Thoracic aorta (tissue), 2 donors: ENCODE results near the gene DDT. TPM values are rescaled to one million over a fixed set of nuclear protein-coding genes. Genes with fewer than 3 reads are reported as not detected.

Experiments
- ATAC-seq: fragments of 150-250 bp; one replicate; pipeline ENCODE4 v1.8.0; 2017; ENCODE audit warnings: low read depth; ENCODE audit not compliant: insufficient number of reproducible peaks, low FRiP score
- DNase-seq: peaks from one replicate; pipeline ENCODE4 v3.0.0-alpha.2; 2020; ENCODE audit warnings: low spot score
- H3K27ac ChIP-seq, 2 donors: fragments of 200-600 bp; sonication (generic); 1 replicate in 1 of 2; 2 replicates in 1 of 2; pipeline ENCODE4 v1.5.1; 2016; ENCODE audit warnings: mild to moderate bottlenecking in 2 of 2, moderate library complexity in 2 of 2
- H3K27me3 ChIP-seq: fragments of 200-600 bp; sonication (generic); replicated peaks from 2 replicates; pipeline ENCODE4 v1.6.0; 2016; ENCODE audit warnings: mild to moderate bottlenecking; ENCODE audit not compliant: insufficient read depth
- H3K36me3 ChIP-seq: fragments of 200-600 bp; sonication (generic); one replicate; pipeline ENCODE4 v1.5.1; 2016
- H3K4me1 ChIP-seq, 2 donors: fragments of 200-600 bp; sonication (generic); 1 replicate in 1 of 2; 2 replicates in 1 of 2; pipeline versions ENCODE4 v1.5.1 to v1.6.0; 2016; ENCODE audit warnings: low read depth in 2 of 2, mild to moderate bottlenecking in 1 of 2; ENCODE audit not compliant: control insufficient read depth in 1 of 2
- H3K4me3 ChIP-seq: fragments of 200-600 bp; sonication (generic); 2 replicates; pipeline ENCODE4 v1.5.1; 2016; ENCODE audit warnings: mild to moderate bottlenecking
- H3K9me3 ChIP-seq: fragments of 200-600 bp; sonication (generic); 2 replicates; pipeline ENCODE4 v1.5.1; 2016
- CTCF ChIP-seq: fragments of 200-600 bp; sonication (generic); IDR thresholded peaks from one replicate; pipeline ENCODE4 v1.5.1; 2019; ENCODE audit warnings: antibody characterized with exemption
- total RNA-seq, 2 donors: library from RNA; depleted of rRNA; stranded (reverse); fragments of >200 nt; gene quantifications; one replicate each; pipeline versions ENCODE4 v1.1.0 to v1.2.3, GENCODE V29; 2016

DDT gene
- total RNA-seq, 2 donors from 2014 or later = 38.8 to 45.5 TPM

- no peaks in the 10 kb centered on the region for H3K27me3 ChIP-seq
- no peak for DNase-seq
- TF ChIP-seq CTCF = no peak
- H3K4me1 ChIP-seq = peaks cover 6 to 16% of the 10 kb centered on the region in 2 donors
- H3K36me3 ChIP-seq = no peaks in the 10 kb centered on the region
- no peak for ATAC-seq
- no peaks in the 10 kb centered on the region for H3K9me3 ChIP-seq
- H3K27ac ChIP-seq = no peak overlapping the region
- H3K4me3 ChIP-seq = no peak overlapping the region
Measured at GRCh38 chr22:24006914-24007214, 32.6 kb upstream of the DDT start.

DNA sequence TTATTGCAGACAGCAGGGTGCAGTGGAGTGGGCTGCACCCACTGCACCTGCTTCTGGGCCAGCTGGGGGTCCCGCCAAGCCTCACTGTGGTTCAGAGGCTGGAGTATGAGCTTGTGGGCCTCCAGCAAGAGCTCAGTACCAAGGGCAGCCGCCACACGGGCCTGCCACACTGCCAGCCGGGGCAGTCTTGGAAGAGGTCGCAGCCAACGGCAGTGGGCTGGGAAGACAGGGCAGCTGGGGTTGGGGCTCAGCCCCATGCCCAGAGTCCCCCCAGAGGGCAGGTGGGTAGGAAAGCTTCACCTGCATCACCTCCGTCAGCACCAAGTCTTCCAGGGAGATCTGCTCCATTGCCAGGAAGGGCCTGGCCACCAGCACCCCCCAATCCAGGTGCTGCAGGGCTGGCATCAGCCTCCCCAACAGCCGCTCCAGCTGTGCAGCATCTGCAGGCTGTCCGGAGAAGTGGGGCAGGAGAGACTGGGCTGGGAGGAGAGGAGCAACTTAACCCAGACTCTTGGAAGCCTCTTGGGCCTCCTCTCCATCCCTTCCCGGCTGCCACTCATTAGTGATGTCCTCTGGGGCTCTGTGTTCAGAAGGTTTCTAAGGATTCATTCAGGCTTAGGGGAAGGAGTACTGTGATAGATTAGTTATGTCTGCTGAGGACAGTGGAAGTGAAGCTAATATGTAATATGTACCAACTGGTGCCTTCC is 32.1 kb upstream of the DDT start:
- peak overlapping the region in 1 of 2 donors; percentile 67 for H3K27ac ChIP-seq

DNA sequence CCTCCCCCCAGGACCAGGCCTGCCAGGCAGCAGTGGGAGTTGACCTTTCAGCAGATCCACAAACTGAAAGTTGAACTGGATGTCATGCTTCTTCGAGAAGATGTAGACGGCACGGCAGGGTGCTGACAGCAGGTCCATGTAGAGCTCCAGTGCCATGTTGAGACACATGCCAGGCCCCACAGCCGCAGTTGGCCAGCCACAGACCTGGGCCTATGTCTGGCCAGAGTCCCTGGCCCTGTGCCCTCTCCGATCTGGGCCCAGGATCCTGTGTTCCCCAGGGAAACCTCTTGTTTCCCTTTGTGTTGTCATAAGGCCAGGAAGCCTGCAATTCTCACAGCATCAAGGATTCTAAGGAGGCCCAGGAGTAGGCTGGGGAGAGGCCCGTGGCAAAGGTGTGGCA is 31.0 kb upstream of the DDT start, which contains the start of gene GSTT4:
TSS of gene GSTT4 (minus strand) at position 253 of the 400 bp plus-strand sequence. CDS start at position 156, 97 bp downstream.
- Histone ChIP-seq H3K4me3 (peak within 1 kb of the TSS; percentile 18), H3K9me3 (no peaks in the 10 kb centered on the region), H3K27me3 (no peaks in the 10 kb centered on the region), H3K36me3 (no peaks in the 10 kb centered on the region), H3K27ac (peak within 1 kb of the TSS; percentile 37 to 67), H3K4me1 (peaks cover 6 to 16% of the 10 kb centered on the region in 2 donors)
- DNase-seq = no peak
- no peak for ATAC-seq
- no peak for TF ChIP-seq CTCF

More for the DNA sequence above, 32.1 kb upstream of the DDT start:
- ATAC-seq (no peak), DNase-seq (no peak)
- H3K27me3 ChIP-seq = no peaks in the 10 kb centered on the region
- no peaks in the 10 kb centered on the region for H3K9me3 ChIP-seq
- H3K36me3 ChIP-seq = no peaks in the 10 kb centered on the region
- H3K4me3 ChIP-seq = no peak overlapping the region
- peaks cover 6 to 16% of the 10 kb centered on the region in 2 donors for H3K4me1 ChIP-seq
- no peak for TF ChIP-seq CTCF

DNA sequence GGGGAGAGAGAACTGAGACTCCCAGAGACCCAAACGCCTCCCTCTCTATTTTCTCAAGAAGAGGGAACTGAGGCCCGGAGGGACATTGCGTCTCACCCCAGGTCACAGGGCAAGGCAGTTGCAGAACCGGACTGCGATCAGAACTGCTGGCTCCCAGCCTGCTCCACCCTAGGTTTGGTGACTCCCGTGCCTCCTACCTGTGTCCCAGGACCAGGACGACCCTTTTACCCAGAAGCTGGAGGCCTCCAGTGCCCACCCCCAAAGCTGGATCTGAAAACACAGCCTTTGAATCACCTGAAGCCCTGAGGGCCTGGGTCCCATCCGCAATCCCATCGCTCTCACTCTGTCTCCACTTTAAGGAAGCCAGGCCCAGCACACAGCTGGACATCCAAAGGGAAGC is 29.6 kb upstream of the DDT start:
- no peak overlapping the region for H3K4me3 ChIP-seq
- no peak for TF ChIP-seq CTCF
- no peaks in the 10 kb centered on the region for H3K27me3 ChIP-seq
- DNase-seq = no peak
- H3K27ac ChIP-seq = no peak overlapping the region
- no peak for ATAC-seq
- H3K36me3 ChIP-seq = no peaks in the 10 kb centered on the region
- no peaks in the 10 kb centered on the region for H3K9me3 ChIP-seq
- H3K4me1 ChIP-seq = peaks cover 6 to 16% of the 10 kb centered on the region in 2 donors

- Histone ChIP-seq H3K27ac (no peak overlapping the region), H3K27me3 (no peaks in the 10 kb centered on the region), H3K9me3 (no peaks in the 10 kb centered on the region), H3K4me1 (peaks cover 6 to 16% of the 10 kb centered on the region in 2 donors), H3K36me3 (no peaks in the 10 kb centered on the region), H3K4me3 (no peak overlapping the region)
- TF ChIP-seq CTCF = no peak
- ATAC-seq (no peak), DNase-seq (no peak)
Measured at GRCh38 chr22:24002851-24003250, 28.6 kb upstream of the DDT start.
